Prostate gland (tissue), 2 donors: ENCODE results near the gene TMUB1. TPM values are rescaled to one million over a fixed set of nuclear protein-coding genes. Genes with fewer than 3 reads are reported as not detected.
A peak's percentile ranks its signal among the peaks of the same experiment; 100 is the strongest.

Experiments used
- DNase-seq: peaks from one replicate; pipeline ENCODE4 v3.0.0-alpha.2; 2019; ENCODE audit warnings: low spot score
- H3K27ac ChIP-seq, 2 donors: fragments of 200-600 bp; sonication (generic); 2 replicates each; pipeline ENCODE4 v1.5.1; 2017 to 2019
- H3K27me3 ChIP-seq: fragments of 200-600 bp; sonication (generic); replicated peaks from 2 replicates; pipeline ENCODE4 v1.5.1; 2019; ENCODE audit not compliant: insufficient read depth
- H3K36me3 ChIP-seq, 2 donors: fragments of 200-600 bp; sonication (generic); 1 replicate in 1 of 2; 2 replicates in 1 of 2; pipeline versions ENCODE4 v1.5.1 to v1.8.1; 2017 to 2019
- H3K4me1 ChIP-seq: fragments of 200-600 bp; sonication (generic); replicated peaks from 2 replicates; pipeline ENCODE4 v1.5.1; 2019
- H3K4me3 ChIP-seq, 2 donors: fragments of 200-600 bp; sonication (generic); 2 replicates each; pipeline ENCODE4 v1.5.1; 2017 to 2019
- H3K9me3 ChIP-seq: fragments of 200-600 bp; sonication (generic); 2 replicates; pipeline ENCODE4 v1.5.1; 2017
- POLR2A ChIP-seq: fragments of 450-650 bp; IDR thresholded peaks from one replicate; pipeline ENCODE4 v1.6.1; 2016; ENCODE audit warnings: antibody characterized with exemption, mild to moderate bottlenecking
- POLR2AphosphoS5 ChIP-seq: sonication (generic); formaldehyde crosslinking; IDR thresholded peaks from one replicate; pipeline ENCODE4 v1.6.1; 2017; ENCODE audit warnings: antibody characterized with exemption
- WGBS: methylation state at CpG from one replicate; pipeline ENCODE4 v1.1.5; 2018; 5-methylcytosine and 5-hydroxymethylcytosine counted together
- intact Hi-C: fragments of 100-400 bp; cut with DNase I; formaldehyde crosslinking; loops from one replicate; pipeline ENCODE4 v1.14.2; 2022
- total RNA-seq, 2 donors: library from RNA; depleted of rRNA; stranded (reverse); fragments of >200 nt; gene quantifications; one replicate each; pipeline ENCODE4 v1.1.0, GENCODE V29; 2016
- TF ChIP-seq, protein P1 (sequence below), 4 experiments: fragments of 200-600 bp in 2 of 4; fragments of 450-650 bp in 2 of 4; sonication (generic) in 2 of 4; IDR thresholded peaks; 1 replicate in 3 of 4; 2 replicates in 1 of 4; pipeline ENCODE4 v1.5.1; 2016 to 2019; ENCODE audit warnings: antibody characterized with exemption in 4 of 4, mild to moderate bottlenecking in 2 of 4, moderate library complexity in 2 of 4

Gene TMUB1, protein sequence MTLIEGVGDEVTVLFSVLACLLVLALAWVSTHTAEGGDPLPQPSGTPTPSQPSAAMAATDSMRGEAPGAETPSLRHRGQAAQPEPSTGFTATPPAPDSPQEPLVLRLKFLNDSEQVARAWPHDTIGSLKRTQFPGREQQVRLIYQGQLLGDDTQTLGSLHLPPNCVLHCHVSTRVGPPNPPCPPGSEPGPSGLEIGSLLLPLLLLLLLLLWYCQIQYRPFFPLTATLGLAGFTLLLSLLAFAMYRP
- total RNA-seq, result 10 to 100 TPM; 79.8 to 99.4 TPM

- H3K4me3 ChIP-seq, result peak within 1 kb of the TSS; percentile 77 to 91
- no peaks in the 10 kb centered on the region for H3K27me3 ChIP-seq
- H3K36me3 ChIP-seq, result no peaks in the 10 kb centered on the region
- intact Hi-C loops, result loop anchor here (2.0 to 10.0 kb wide), 2 partner anchors 24 to 118 kb away; partner anchors contain the start of gene SLC4A2
- H3K9me3 ChIP-seq, result no peaks in the 10 kb centered on the region
- peak within 1 kb of the TSS; percentile 88 to 90 for H3K27ac ChIP-seq
- TF ChIP-seq, protein P1, sequence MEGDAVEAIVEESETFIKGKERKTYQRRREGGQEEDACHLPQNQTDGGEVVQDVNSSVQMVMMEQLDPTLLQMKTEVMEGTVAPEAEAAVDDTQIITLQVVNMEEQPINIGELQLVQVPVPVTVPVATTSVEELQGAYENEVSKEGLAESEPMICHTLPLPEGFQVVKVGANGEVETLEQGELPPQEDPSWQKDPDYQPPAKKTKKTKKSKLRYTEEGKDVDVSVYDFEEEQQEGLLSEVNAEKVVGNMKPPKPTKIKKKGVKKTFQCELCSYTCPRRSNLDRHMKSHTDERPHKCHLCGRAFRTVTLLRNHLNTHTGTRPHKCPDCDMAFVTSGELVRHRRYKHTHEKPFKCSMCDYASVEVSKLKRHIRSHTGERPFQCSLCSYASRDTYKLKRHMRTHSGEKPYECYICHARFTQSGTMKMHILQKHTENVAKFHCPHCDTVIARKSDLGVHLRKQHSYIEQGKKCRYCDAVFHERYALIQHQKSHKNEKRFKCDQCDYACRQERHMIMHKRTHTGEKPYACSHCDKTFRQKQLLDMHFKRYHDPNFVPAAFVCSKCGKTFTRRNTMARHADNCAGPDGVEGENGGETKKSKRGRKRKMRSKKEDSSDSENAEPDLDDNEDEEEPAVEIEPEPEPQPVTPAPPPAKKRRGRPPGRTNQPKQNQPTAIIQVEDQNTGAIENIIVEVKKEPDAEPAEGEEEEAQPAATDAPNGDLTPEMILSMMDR (IDR thresholded peaks at IDR 0.05), result no peak
- TF ChIP-seq POLR2AphosphoS5 (peak; percentile 58), POLR2A (peak; percentile 68)
- WGBS, result 1% methylated on average over 29 of the region's 69 CpGs
- peak; percentile 69 for DNase-seq
- H3K4me1 ChIP-seq, result peaks cover 35% of the 10 kb centered on the region
Observed at GRCh38 chr7:151083071-151083823, at the start of gene TMUB1. TMUB1 (minus strand) TSS chr7:151083493; CDS start chr7:151082563, 930 bp downstream.

DNA sequence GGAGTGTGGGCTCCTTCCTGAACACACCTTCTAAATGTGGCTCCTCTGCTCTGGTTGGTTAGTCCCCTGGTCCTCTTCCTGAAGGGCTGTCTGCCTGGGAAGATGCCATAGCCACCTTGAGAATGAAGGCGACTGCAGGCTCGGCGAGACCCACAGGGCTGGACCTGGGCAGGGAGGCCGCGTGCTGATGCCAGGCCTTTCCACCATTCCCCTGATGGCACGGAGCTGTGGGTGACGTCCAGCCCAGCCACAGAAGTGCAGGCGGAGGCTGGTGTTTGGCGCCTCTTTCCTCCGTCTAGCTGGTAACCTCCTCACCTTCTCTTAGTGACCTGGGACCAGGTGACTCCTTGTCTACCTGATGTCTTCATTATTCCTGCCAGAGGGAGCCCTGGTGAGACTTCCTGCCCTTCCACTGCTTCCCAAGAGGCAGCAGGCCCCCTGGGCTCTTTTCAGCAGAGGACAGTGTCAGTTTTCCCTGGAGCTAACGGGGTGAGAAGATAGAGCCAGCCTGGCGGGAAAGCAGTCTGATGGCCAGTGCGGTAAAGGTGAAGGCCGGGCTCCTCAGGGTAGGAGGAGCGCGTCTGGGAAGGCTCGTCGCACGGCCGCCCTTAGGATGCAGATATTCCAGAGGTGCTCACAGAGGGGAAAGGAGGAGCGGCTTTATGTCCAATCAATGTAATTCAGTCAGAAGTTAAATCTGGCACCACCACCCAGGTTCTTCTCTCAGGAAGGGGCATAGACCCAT is 49.3 kb upstream of the TMUB1 start:
- H3K27me3 ChIP-seq, result no peaks in the 10 kb centered on the region
- no peaks in the 10 kb centered on the region for H3K4me1 ChIP-seq
- no peaks in the 10 kb centered on the region for H3K9me3 ChIP-seq
- intact Hi-C loops, result no loop called here
- whole genome bisulfite sequencing, result 94% methylated on average over 21 of the region's 21 CpGs
- H3K36me3 ChIP-seq, result peaks cover 21 to 56% of the 10 kb centered on the region in 2 donors
- no peak overlapping the region for H3K27ac ChIP-seq
- TF ChIP-seq, protein P1 (IDR thresholded peaks at IDR 0.05), result no peak
- TF ChIP-seq POLR2A, result no peak
- TF ChIP-seq POLR2AphosphoS5, result no peak
- DNase-seq, result no peak
- H3K4me3 ChIP-seq, result no peak overlapping the region

DNA sequence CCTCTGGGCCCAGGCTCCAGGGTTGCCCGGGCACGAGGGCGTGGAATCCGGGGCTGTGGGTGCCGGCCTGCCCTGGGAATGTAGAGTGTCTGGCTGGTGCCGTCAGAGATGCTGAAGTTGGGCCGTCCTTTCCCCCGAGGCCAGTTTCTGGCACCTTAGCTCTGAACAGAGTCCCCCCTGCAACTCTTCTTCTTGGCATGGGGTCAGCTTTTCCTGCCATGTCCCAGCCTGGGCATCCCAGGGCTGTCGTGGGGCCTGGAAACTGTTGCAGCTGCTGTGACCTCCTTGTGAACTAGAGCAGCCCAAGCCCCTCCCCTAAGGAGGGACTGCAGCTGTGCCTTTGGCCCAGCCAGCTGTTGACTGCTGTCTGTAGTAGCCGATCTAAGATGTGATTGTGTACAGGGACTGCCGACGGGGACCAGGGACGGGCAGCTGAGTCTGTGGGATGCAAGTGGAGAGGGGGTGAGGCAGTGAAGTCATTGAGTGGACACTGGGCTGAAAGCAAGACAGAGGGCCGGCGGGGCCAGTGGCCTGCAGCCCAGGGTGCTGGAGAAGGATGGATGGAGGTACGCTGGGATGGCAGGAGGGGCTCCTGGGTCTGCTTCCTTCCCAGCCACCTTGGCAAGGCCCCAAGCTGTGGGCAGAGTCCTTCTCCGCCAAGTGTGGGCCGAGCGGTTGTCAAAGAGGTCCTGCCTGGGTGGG is 48.5 kb upstream of the TMUB1 start:
- Histone ChIP-seq H3K9me3 (no peaks in the 10 kb centered on the region), H3K36me3 (peaks cover 21 to 56% of the 10 kb centered on the region in 2 donors), H3K27ac (no peak overlapping the region), H3K4me1 (no peaks in the 10 kb centered on the region), H3K27me3 (no peaks in the 10 kb centered on the region), H3K4me3 (no peak overlapping the region)
- DNase-seq, result no peak
- no peak for TF ChIP-seq POLR2AphosphoS5
- TF ChIP-seq, protein P1 (IDR thresholded peaks at IDR 0.05), result no peak
- WGBS, result 73% methylated on average over 19 of the region's 19 CpGs
- intact Hi-C loops, result no loop called here

DNA sequence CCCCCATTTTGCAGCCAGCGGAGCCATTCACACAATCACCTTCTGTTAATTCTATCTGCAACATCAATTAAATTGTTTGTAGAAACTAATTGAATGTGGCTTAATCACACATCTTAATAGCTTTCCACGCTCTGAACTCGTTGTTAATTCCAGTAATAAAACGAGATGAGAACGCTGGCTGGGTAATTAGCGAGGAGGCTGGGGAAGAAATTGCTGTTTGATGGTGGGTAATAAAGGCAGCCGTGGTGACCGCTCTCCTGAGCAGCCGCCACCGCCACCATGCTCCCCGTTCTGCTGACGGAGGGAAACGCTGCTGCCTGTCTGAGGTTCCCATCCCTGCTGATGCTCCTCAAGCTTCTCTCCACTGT is 47.9 kb upstream of the TMUB1 start:
- peaks cover 20 to 53% of the 10 kb centered on the region in 2 donors for H3K36me3 ChIP-seq
- TF ChIP-seq POLR2AphosphoS5, result no peak
- TF ChIP-seq, protein P1 (IDR thresholded peaks at IDR 0.05), result no peak
- TF ChIP-seq POLR2A, result no peak
- H3K27me3 ChIP-seq, result no peaks in the 10 kb centered on the region
- no peaks in the 10 kb centered on the region for H3K9me3 ChIP-seq
- intact Hi-C loops, result no loop called here
- H3K27ac ChIP-seq, result no peak overlapping the region
- no peak for DNase-seq
- H3K4me3 ChIP-seq, result no peak overlapping the region
- WGBS, result 80% methylated on average over 13 of the region's 13 CpGs
- H3K4me1 ChIP-seq, result no peaks in the 10 kb centered on the region
